GM19395 (cell line): ENCODE measurements around the gene TCP11L1.
"Not testable (repeated sequence)": the region's sequence is repeated elsewhere in the genome, so short reads cannot be mapped to it uniquely, and the experiment has no call there.

Experiments used
- ATAC-seq: cut with Tn5 transposase; IDR thresholded peaks from one replicate; pipeline ENCODE4 v1.9.1; 2021; ENCODE audit warnings: mild to moderate bottlenecking, moderate library complexity; ENCODE audit not compliant: unreplicated experiment

TCP11L1 gene

GRCh38 chr11:33028537-33028914 lies 10.8 kb upstream of the TCP11L1 start:
- no peak for ATAC-seq

- not testable (repeated sequence) for ATAC-seq
Measured at GRCh38 chr11:33029218-33029617, 10.2 kb upstream of the TCP11L1 start.

- ATAC-seq, result no peak
Measured at GRCh38 chr11:33033493-33033892, 5.9 kb upstream of the TCP11L1 start.

DNA sequence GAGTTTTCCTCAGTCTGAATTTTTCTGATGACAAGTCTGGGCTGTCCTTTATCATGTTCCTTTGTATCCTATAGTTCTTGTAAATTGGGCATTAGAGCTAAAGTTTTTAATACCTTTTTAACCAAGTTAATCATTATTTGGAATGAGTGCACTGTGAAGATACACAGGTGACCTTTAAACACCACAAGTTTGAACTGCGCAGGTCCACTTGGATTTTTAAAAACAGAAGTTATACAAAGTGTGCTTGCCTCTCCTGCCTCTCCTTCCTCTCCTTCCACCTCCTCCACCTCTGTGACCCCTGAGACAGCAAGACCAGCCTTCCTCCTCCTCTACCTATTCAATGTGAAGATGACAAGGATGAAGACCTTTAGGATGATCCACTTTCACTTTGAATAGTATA lies 4.4 kb upstream of the TCP11L1 start:
- ATAC-seq, result no peak

- ATAC-seq, result peak; percentile 37
Measured at GRCh38 chr11:33040033-33040861, 875 bp downstream of the TCP11L1 start.

DNA sequence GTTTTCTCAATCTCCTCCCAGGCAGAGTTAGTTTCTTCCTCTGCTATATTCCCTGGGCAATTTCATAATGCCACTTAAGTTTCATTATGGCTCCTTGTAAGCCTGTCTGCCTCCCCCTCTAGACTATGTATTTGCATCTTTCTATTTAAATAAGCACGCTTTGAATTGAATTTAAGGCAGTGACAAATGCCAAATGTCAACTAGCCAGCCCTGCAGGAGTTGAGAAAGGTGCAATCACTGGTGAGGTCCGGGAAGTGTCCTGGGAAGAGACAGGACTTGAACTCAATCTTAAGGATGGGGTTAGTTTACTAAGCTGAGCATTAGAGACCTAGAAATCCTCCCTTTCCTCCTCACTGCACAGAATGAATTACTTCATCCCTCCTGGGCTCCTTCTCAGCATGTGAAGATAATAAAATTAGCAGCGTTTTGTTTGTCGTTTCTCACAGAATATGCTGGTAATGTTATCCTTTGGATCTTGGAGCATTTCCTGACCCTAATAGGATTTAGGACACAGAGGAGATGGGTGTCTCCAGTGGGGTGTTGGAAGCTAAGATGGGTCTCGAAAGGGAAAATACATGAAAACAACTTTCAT lies 1.6 kb downstream of the TCP11L1 start:
- ATAC-seq, result no peak

DNA sequence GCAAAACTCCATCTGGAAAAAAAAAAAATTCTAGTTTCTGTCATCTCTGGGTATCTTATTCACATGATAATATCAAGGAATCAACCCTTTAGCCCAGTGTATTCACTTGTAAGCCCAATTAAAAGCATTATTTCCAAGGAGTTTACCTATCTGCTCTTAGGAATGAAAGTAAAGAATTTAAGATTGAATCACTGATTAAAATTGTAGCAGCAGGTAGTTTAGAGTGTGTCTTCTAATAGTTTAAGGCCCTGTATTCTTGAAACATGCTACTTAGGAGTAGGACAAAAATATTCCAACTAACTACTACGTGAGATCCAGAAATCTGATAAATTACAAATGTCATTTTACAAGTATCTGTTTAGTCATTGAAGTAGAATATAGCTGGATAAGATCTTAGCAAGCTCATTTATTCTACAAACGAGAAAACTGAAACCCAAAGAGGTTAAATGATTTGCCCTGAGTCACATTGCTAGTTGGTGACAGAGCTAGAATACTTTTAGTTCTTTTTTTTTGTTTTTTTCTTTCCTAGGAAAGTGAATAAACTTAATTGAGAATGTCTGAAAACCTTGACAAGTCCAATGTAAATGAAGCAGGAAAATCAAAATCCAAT lies 4.0 kb downstream of the TCP11L1 start:
- no peak for ATAC-seq

- no peak for ATAC-seq
Measured at GRCh38 chr11:33044285-33044756, 4.9 kb downstream of the TCP11L1 start.

- no peak for ATAC-seq
Measured at GRCh38 chr11:33045551-33046255, 6.3 kb downstream of the TCP11L1 start.

- ATAC-seq, result not testable (repeated sequence)
Measured at GRCh38 chr11:33048701-33049100, 9.3 kb downstream of the TCP11L1 start.

DNA sequence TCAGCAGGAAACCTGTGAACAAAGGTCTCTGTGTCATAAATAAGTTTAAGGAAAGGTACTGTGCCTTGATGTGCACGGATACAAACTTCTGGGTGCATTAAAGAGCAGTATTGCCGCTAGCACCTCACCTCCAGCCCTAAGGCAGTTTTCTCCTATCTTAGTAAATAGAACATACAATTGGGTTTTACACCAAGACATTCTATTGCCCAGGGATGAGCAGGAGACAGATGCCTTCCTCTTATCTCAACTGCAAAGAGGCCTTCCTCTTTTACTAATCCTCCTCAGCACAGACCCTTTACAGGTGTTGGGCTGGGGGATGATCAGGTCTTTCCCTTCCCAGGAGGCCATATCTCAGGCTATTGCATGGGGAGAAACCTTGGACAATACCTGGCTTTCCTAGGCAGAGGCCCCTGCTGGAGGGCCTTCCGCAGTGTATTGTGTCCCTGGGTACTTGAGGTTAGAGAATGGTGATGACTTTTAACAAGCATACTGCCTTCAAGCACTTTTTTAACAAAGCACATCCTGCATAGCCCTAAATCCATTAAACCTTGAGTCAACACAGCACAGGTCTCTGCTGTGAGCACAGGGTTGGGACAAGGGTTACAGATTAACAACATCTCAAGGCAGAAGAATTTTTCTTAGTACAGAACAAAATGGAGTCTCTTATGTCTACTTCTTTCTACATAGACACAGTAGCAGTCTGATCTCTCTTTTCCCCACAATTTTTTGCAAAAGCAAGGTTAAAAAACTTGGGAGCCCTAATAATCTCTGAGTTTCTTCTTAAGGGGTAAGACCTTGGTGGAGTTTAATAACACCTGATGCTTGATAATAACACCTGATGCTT lies 10.4 kb downstream of the TCP11L1 start:
- ATAC-seq, result not testable (repeated sequence)

DNA sequence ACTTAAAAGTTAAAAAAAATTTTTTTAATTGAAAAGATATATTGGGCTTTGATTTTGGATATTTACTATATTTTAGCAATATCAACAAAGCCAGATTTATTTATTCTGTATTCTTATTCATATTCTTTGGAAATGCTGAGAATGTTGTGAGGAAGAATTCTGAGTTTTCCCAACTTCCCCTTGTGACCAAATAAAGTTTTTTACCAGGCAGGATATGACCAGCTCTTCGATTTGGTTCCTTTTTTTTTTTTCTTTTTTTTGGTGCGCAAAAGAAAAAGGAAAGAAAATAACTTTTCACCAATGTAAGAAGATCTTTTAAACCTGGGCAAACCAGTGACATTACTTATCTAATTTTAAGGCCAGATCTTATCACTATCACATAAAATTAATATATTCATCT lies 12.9 kb downstream of the TCP11L1 start:
- no peak for ATAC-seq

- no peak for ATAC-seq
Measured at GRCh38 chr11:33055375-33055774, 16.0 kb downstream of the TCP11L1 start.

DNA sequence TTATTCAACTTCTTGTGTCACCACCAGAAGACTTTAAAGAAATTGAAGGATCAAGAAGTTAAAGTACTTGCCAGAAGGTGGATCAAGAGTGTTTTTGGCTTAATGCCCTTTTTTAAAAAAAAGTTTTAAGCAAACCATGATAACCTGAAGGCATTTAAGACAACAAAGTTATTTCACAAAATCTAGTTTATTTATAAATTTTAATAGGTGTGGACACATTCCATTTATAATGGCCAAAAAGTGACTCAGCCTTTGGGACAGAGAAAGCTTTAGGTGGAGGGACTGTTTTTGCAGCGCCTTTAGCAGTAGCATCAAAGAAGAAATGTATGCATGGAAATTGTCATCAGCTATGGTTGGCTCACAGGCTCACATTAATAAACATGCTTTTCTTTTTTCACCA lies 17.9 kb downstream of the TCP11L1 start:
- ATAC-seq, result no peak

- no peak for ATAC-seq
Measured at GRCh38 chr11:33059331-33060007, 20.1 kb downstream of the TCP11L1 start.

DNA sequence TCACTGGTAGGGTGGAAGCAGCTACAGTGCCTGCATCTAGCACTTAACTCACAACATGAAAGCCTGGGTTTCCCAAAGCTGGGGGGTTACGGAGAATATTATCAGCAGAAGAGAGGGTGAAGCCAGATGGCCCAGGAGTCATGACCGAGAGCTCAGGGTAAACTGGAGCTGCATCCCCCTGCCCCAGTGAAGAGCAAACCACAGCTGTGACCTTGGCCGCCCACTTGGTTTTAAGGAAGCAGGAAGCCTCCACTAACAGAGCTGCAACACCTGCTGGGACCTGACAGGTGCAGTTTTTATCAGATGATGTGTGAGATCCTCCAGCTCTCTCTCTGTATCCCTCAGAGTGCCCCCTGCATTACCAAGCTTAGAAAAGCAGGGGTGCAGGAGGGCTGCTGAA lies 20.9 kb downstream of the TCP11L1 start:
- no peak for ATAC-seq

- ATAC-seq, result no peak
Measured at GRCh38 chr11:33062137-33062536, 22.8 kb downstream of the TCP11L1 start.

DNA sequence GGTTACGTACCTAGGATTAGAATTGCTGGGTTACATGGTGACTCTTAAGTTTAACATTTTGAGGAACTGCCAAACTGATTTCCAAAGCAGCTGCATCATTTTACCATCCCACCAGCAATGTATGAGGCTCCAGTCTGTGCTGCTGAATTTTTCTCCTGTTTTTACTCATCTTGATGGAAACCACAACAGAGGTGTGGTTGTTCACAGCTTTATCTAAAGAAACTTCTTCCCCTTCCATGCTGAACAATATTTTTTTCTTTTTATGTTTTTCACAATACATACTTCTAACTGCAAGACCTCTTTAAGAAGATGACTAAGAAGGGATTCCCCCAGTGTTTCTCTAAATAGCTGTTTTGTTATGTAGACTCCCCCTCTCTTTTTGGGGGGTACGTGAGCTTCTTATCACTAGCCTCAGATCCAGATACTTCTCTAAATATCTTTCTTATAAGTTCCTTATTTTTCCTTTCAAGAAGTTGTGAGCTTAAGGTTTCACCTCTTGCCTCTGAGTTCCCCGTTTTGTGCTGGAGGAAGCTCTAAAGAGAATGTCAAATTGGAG lies 24.0 kb downstream of the TCP11L1 start:
- peak; percentile 52 for ATAC-seq

- no peak for ATAC-seq
Measured at GRCh38 chr11:33064033-33064825, 24.9 kb downstream of the TCP11L1 start.
